ENCODE results near the gene PLA2G15. TPM values are rescaled to one million over a fixed set of nuclear protein-coding genes. Genes with fewer than 3 reads are reported as not detected.

PLA2G15 gene
- total and polyA plus RNA-seq, 9 donors = 7.3 to 18.4 (median 9.7) TPM

GRCh38 chr16:68298907-68299561 is 53.9 kb downstream of the PLA2G15 start:
- WGBS, 3 donors = 44 to 61% (median 53%) methylated on average over 5 of the region's 5 CpGs
- no peak overlapping the region for H3K4me3 ChIP-seq
- no peaks in the 10 kb centered on the region for H3K36me3 ChIP-seq
- H3K9me3 ChIP-seq = no peaks in the 10 kb centered on the region
- no peaks in the 10 kb centered on the region for H3K27me3 ChIP-seq
- peak in 2 of 5 donors; percentile 32 to 49 for DNase-seq
- intact Hi-C loops (cut with DNase I) = no loop called here
- TF ChIP-seq CTCF (IDR thresholded peaks at IDR 0.05) = no peak
- no peak for TF ChIP-seq POLR2A (IDR thresholded peaks at IDR 0.05)
- TF ChIP-seq EP300 (IDR thresholded peaks at IDR 0.05) = no peak
- peaks cover 5% of the 10 kb centered on the region for H3K4me1 ChIP-seq (ENCODE audit: insufficient read depth)
- H3K27ac ChIP-seq = no peak overlapping the region

GRCh38 chr16:68299571-68300453 is 54.6 kb downstream of the PLA2G15 start:
- Histone ChIP-seq H3K27ac (no peak overlapping the region), H3K36me3 (no peaks in the 10 kb centered on the region)
- 74 to 78% (median 77%) methylated on average over 11 of the region's 11 CpGs for WGBS, 3 donors

GRCh38 chr16:68300734-68301459 is 55.7 kb downstream of the PLA2G15 start:
- Histone ChIP-seq H3K27me3 (no peaks in the 10 kb centered on the region), H3K4me3 (no peak overlapping the region), H3K27ac (no peak overlapping the region), H3K36me3 (no peaks in the 10 kb centered on the region), H3K4me1 (ENCODE audit: insufficient read depth) (peaks cover 5% of the 10 kb centered on the region), H3K9me3 (no peaks in the 10 kb centered on the region)
- intact Hi-C loops (cut with DNase I) = no loop called here
- TF ChIP-seq EP300 (IDR thresholded peaks at IDR 0.05) = no peak
- TF ChIP-seq CTCF (IDR thresholded peaks at IDR 0.05) = no peak
- TF ChIP-seq POLR2A (IDR thresholded peaks at IDR 0.05) = no peak
- no peak for DNase-seq
- 75 to 79% (median 76%) methylated on average over 7 of the region's 7 CpGs for WGBS, 3 donors

More at GRCh38 chr16:68299571-68300453, 54.6 kb downstream of the PLA2G15 start:
- Histone ChIP-seq H3K4me3 (no peak overlapping the region), H3K27me3 (no peaks in the 10 kb centered on the region), H3K4me1 (ENCODE audit: insufficient read depth) (peaks cover 5% of the 10 kb centered on the region), H3K9me3 (no peaks in the 10 kb centered on the region)
- intact Hi-C loops (cut with DNase I) = no loop called here
- TF ChIP-seq CTCF (IDR thresholded peaks at IDR 0.05) (no peak), EP300 (IDR thresholded peaks at IDR 0.05) (no peak), POLR2A (IDR thresholded peaks at IDR 0.05) (no peak)
- DNase-seq = no peak

GRCh38 chr16:68306633-68307032 is 61.5 kb downstream of the PLA2G15 start:
- no peak for DNase-seq
- Histone ChIP-seq H3K9me3 (no peaks in the 10 kb centered on the region), H3K4me1 (ENCODE audit: insufficient read depth) (peaks cover 9% of the 10 kb centered on the region), H3K4me3 (no peak overlapping the region), H3K27me3 (no peaks in the 10 kb centered on the region), H3K36me3 (no peaks in the 10 kb centered on the region), H3K27ac (no peak overlapping the region)
- intact Hi-C loops (cut with DNase I) = no loop called here
- TF ChIP-seq POLR2A (IDR thresholded peaks at IDR 0.05) (no peak), EP300 (IDR thresholded peaks at IDR 0.05) (no peak), CTCF (IDR thresholded peaks at IDR 0.05) (no peak)
- WGBS, 3 donors = 91 to 95% (median 95%) methylated on average over 3 of the region's 3 CpGs
